Muscle layer of duodenum (tissue), 2 donors: ENCODE data around the gene IGFBP3.
"Not testable (repeated sequence)": the region's sequence is repeated elsewhere in the genome, so short reads cannot be mapped to it uniquely, and the experiment has no call there.

ENCODE experiments used
- H3K27ac ChIP-seq: one replicate; pipeline ENCODE4 v1.7.0; 2013; ENCODE audit warnings: mild to moderate bottlenecking, low read length
- H3K27me3 ChIP-seq: one replicate; pipeline ENCODE4 v1.7.0; 2013; ENCODE audit warnings: low read depth, mild to moderate bottlenecking, control low read depth, low read length
- H3K36me3 ChIP-seq, 2 donors: one replicate each; pipeline ENCODE4 v1.7.0; 2013; ENCODE audit warnings: low read length in 2 of 2, control low read depth in 1 of 2, mild to moderate bottlenecking in 1 of 2; ENCODE audit not compliant: insufficient read depth in 2 of 2, control insufficient read depth in 1 of 2
- H3K4me1 ChIP-seq, 2 donors: one replicate each; pipeline ENCODE4 v1.7.0; 2013; ENCODE audit warnings: low read length in 2 of 2, mild to moderate bottlenecking in 2 of 2, control low read depth in 1 of 2, moderate library complexity in 1 of 2; ENCODE audit not compliant: insufficient read depth in 2 of 2, control insufficient read depth in 1 of 2
- H3K4me3 ChIP-seq, 2 donors: one replicate each; pipeline ENCODE4 v1.7.0; 2013; ENCODE audit warnings: low read length in 2 of 2, low read depth in 1 of 2, mild to moderate bottlenecking in 1 of 2
- H3K9me3 ChIP-seq, 2 donors: one replicate each; pipeline ENCODE4 v1.7.0; 2013; ENCODE audit warnings: low read length in 2 of 2, control low read depth in 1 of 2, mild to moderate bottlenecking in 1 of 2; ENCODE audit not compliant: control insufficient read depth in 1 of 2
- donor health status: healthy.

Gene IGFBP3

GRCh38 chr7:45920502-45921380 lies at the start of gene IGFBP3:
Gene IGFBP3 (minus strand): TSS chr7:45921272. CDS start chr7:45921140, 132 bp downstream.
- Histone ChIP-seq H3K4me3 (peak within 1 kb of the TSS; percentile 44 to 68), H3K27ac (no peak within 1 kb of the TSS), H3K4me1 (peaks cover 0 to 37% of the 10 kb centered on the region in 2 donors), H3K9me3 (no peaks in the 10 kb centered on the region), H3K27me3 (peaks cover 7% of the 10 kb centered on the region), H3K36me3 (no peaks in the 10 kb centered on the region)

GRCh38 chr7:45970454-45970853 lies 49.4 kb upstream of the IGFBP3 start:
- Histone ChIP-seq H3K4me3 (no peak overlapping the region), H3K27ac (no peak overlapping the region), H3K27me3 (peaks cover under 1% of the 10 kb centered on the region), H3K4me1 (no peaks in the 10 kb centered on the region), H3K36me3 (no peaks in the 10 kb centered on the region), H3K9me3 (no peaks in the 10 kb centered on the region)

DNA sequence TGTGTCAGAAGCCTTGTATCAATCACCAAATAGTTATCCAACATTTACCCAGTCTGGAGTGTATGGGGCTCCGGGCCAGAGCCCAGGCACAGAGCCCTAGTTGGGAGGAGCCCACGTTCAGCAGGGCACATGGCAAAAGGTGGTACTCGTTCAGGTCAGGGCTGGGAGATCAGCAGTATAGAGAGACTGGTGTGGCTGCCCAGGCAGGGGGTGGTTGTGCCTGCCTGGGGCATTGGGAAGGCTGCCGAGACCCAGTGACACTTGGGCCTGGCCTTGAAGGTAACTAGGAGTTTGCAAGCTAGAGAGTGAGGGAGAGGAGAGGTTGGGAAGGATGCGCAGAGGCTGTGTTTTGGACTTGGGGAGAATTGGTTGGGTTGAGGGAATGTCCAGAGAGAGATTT lies 48.9 kb upstream of the IGFBP3 start:
- H3K36me3 ChIP-seq, result no peaks in the 10 kb centered on the region
- H3K4me3 ChIP-seq, result no peak overlapping the region
- peaks cover 4% of the 10 kb centered on the region for H3K27me3 ChIP-seq
- no peaks in the 10 kb centered on the region for H3K4me1 ChIP-seq
- no peaks in the 10 kb centered on the region for H3K9me3 ChIP-seq
- H3K27ac ChIP-seq, result no peak overlapping the region

GRCh38 chr7:45968856-45969541 lies 47.9 kb upstream of the IGFBP3 start:
- no peak overlapping the region for H3K4me3 ChIP-seq
- H3K4me1 ChIP-seq, result no peaks in the 10 kb centered on the region
- peaks cover 4% of the 10 kb centered on the region for H3K27me3 ChIP-seq
- no peaks in the 10 kb centered on the region for H3K36me3 ChIP-seq
- H3K9me3 ChIP-seq, result no peaks in the 10 kb centered on the region
- H3K27ac ChIP-seq, result no peak overlapping the region

- H3K9me3 ChIP-seq, result no peaks in the 10 kb centered on the region
- no peak overlapping the region for H3K4me3 ChIP-seq
- H3K36me3 ChIP-seq, result no peaks in the 10 kb centered on the region
- no peaks in the 10 kb centered on the region for H3K4me1 ChIP-seq
- no peak overlapping the region for H3K27ac ChIP-seq
- H3K27me3 ChIP-seq, result peaks cover 4% of the 10 kb centered on the region
Observed at GRCh38 chr7:45968312-45968711, 47.2 kb upstream of the IGFBP3 start.

DNA sequence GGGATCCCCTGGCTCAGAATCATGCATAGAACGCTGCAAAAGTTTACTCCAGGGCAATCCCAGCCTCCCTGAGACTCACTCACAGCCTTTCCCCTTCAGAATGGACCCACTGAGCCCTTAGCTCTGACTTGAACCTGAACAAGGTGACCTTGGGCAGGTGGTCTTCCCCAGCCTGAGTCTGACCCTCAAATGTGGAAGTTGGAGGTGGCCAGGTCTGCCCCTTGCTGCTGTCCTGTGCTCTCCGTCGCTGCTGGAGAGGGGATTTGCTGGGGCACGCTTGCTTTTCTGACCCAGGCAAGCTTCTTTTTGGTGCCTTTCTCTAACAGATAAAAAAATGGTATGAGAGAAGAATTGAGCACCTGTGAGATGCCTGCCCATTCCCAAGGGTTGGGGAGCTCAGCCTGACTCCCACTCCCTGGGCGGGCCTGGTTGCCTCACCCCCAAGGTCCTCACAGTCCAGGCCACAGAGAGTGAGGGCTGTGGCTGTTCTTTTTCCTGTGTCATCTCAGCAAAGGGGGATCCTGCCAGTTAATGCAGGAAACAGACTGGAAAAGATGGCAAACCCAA lies 46.6 kb upstream of the IGFBP3 start:
- Histone ChIP-seq H3K27ac (no peak overlapping the region), H3K4me3 (no peak overlapping the region)

GRCh38 chr7:45962861-45963260 lies 41.8 kb upstream of the IGFBP3 start:
- Histone ChIP-seq H3K4me1 (no peaks in the 10 kb centered on the region), H3K27me3 (peaks cover 4% of the 10 kb centered on the region), H3K9me3 (no peaks in the 10 kb centered on the region), H3K27ac (no peak overlapping the region), H3K4me3 (no peak overlapping the region), H3K36me3 (no peaks in the 10 kb centered on the region)

More for the DNA sequence above, 46.6 kb upstream of the IGFBP3 start:
- Histone ChIP-seq H3K36me3 (no peaks in the 10 kb centered on the region), H3K4me1 (no peaks in the 10 kb centered on the region), H3K9me3 (no peaks in the 10 kb centered on the region), H3K27me3 (peaks cover 4% of the 10 kb centered on the region)

DNA sequence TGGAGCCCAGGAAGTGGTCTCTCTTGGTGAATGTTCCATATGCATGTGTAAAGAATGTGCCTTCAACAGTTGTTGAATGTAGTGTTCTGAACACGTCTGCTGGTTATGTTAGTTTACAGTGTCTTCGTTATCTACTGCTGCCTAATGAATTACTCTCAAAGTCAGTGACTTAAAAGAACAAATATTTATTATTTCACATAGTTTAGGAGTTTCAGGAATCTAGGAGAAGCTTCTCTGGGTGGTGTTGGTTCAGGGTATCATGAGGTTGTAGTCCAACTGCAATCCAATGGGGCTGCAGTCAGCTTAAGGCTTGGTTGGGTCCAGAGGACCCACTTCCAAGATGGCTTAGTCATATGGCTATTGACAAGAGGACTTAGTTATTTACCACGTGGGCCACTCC lies 36.6 kb upstream of the IGFBP3 start:
- Histone ChIP-seq H3K36me3 (no peaks in the 10 kb centered on the region), H3K9me3 (peaks cover 0 to 9% of the 10 kb centered on the region in 2 donors), H3K4me1 (no peaks in the 10 kb centered on the region), H3K27me3 (no peaks in the 10 kb centered on the region), H3K27ac (no peak overlapping the region), H3K4me3 (no peak overlapping the region)

DNA sequence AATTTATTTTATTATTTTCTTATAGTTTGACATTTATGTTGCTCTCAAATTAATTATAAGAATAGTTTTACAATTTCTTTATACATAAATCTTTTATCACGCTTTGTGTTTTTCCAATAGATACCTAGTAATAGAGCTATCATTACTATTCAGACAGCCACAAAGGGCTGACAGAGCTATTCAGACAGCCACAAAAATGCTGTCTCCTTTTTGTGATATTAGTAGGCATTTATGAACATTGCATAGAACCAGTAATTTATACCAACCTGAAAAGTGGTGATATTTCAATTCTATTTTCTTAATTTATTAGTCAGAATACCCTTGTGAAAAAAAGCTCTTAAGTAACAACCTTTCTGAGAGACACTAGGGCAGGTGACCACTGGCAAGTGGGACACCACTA lies 34.2 kb upstream of the IGFBP3 start:
- peaks cover 0 to 9% of the 10 kb centered on the region in 2 donors for H3K9me3 ChIP-seq
- no peak overlapping the region for H3K4me3 ChIP-seq
- H3K4me1 ChIP-seq, result no peaks in the 10 kb centered on the region
- no peaks in the 10 kb centered on the region for H3K27me3 ChIP-seq
- H3K27ac ChIP-seq, result no peak overlapping the region
- H3K36me3 ChIP-seq, result no peaks in the 10 kb centered on the region

DNA sequence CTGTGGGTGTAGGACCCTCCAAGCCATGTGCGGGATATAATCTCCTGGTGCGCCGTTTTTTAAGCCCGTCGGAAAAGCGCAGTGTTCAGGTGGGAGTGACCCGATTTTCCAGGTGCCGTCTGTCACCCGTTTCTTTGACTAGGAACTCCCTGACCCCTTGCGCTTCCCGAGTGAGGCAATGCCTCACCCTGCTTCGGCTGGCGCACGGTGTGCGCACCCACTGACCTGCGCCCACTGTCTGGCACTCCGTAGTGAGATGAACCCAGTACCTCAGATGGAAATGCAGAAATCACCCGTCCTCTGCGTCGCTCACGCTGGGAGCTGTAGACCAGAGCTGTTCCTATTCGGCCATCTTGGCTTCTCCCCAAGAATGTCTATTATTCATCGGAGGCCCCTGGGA lies 32.0 kb upstream of the IGFBP3 start:
- not testable (repeated sequence) for H3K36me3 ChIP-seq, H3K9me3 ChIP-seq, H3K27me3 ChIP-seq, H3K4me3 ChIP-seq, H3K27ac ChIP-seq, H3K4me1 ChIP-seq

DNA sequence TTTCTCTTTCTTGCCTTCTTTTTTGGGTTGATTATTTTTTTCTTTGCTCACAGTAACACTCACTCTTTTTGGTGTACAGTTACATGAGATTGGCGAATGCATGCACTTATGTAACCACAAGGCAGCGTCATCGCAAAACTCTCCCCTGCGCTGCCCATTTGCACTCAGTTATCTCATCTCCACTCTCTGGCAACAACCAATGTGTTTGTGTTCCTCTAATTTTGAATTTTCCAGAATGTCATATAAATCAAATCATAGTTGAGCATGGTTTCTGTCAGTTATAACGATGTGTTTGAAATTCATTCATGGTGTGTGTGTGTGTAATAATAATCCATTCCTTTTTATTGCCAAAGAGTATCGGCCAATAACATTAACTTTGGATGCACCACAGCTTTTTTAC lies 23.0 kb upstream of the IGFBP3 start:
- H3K27ac ChIP-seq, result no peak overlapping the region
- H3K36me3 ChIP-seq, result no peaks in the 10 kb centered on the region
- no peaks in the 10 kb centered on the region for H3K4me1 ChIP-seq
- H3K27me3 ChIP-seq, result no peaks in the 10 kb centered on the region
- no peak overlapping the region for H3K4me3 ChIP-seq
- no peaks in the 10 kb centered on the region for H3K9me3 ChIP-seq
